HuH-7 (cell line): ENCODE data around the gene AHR.
A peak's percentile ranks its signal among the peaks of the same experiment; 100 is the strongest.
"Not testable (repeated sequence)": the region's sequence is repeated elsewhere in the genome, so short reads cannot be mapped to it uniquely, and the experiment has no call there.

ENCODE experiments used
- DNase-seq: peaks from one replicate; pipeline ENCODE4 v3.0.0; 2011; ENCODE audit warnings: low spot score

AHR gene

DNA sequence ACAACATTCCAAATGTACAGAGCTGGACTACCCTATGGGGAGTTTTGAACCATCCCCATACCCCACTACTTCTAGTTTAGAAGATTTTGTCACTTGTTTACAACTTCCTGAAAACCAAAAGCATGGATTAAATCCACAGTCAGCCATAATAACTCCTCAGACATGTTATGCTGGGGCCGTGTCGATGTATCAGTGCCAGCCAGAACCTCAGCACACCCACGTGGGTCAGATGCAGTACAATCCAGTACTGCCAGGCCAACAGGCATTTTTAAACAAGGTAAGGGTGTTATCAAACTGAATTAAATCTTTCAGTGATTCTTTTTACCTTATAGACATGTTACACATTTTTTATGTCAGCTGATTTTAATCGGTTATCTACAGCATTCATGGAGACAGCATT lies 41.5 kb downstream of the AHR start:
- DNase-seq: no peak

DNA sequence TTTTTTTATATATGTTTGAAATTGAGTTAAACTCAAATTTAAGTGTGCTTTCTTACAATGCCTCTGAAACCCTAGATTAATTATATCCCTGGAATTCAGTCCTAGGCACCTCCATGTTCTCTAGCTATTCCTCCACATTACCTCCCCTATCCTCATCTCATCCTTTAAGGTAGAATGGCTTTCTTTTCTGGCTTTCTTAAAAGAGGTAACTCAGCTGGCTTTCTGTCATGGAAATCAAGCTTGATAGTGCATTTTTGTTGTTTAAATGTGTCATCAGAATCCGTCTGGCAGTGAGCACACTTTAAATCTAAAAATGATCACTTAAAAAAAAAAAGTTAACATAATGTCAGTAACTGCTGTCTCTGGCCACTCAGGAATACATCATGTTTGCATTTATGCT lies 42.2 kb downstream of the AHR start:
- no peak for DNase-seq

DNA sequence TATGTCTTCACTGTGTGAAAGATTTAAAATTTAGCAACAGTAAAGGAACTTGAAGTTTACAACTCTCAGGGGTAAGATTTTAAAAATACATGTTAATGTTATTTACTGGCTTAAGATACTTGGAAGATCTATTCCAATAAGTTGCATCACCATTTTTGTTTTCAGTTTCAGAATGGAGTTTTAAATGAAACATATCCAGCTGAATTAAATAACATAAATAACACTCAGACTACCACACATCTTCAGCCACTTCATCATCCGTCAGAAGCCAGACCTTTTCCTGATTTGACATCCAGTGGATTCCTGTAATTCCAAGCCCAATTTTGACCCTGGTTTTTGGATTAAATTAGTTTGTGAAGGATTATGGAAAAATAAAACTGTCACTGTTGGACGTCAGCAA lies 44.3 kb downstream of the AHR start:
- DNase-seq: no peak

DNA sequence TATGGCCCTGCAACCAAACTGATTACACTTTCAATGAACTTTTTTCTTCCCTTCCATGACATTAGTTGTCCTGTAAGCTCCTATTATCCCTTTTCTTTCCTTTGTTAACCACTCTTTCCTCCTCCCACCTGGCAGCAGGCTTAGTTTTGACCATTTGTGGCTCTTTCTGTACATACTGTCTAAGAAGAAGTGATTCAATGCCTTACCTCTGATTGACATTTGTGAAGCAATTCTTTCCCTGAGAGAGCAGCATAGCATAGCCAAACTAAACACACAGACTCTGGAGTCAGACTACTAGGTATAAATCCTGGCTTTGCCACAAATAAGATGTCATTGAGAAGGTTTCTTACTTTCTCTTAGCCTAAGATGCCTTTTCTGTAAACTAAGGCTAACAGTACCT lies 48.9 kb downstream of the AHR start:
- no peak for DNase-seq

DNA sequence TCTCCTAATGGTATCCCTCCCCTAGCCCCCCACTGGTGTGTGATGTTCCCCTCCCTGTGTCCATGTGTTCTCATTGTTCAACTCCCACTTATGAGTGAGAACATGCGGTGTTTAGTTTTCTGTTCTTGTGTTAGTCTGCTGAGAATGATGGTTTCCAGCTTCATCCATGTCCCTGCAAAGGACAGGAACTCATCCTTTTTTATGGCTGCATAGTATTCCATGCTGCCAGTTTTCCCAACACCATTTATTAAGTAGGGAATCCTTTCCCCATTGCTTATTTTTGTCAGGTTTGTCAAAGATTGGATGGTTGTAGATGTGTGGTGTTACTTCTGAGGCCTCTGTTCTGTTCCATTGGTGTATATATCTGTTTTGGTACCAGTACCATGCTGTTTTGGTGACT lies 50.5 kb downstream of the AHR start:
- DNase-seq: not testable (repeated sequence)

DNA sequence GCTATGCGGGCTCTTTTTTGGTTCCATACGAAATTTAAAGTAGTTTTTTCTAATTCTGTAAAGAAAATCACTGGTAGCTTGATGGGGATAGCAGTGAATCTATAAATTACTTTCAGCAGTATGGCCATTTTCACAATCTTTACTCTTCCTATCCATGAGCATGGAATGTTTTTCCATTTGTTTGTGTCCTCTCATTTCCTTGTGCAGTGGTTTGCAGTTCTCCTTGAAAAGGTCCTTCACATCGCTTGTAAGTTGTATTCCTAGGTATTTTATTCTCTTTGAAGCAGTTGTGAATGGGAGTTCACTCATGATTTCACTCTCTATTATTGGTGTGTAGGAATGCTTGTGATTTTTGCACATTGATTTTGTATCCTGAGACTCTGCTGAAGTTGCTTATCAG lies 51.9 kb downstream of the AHR start:
- DNase-seq: not testable (repeated sequence)

DNA sequence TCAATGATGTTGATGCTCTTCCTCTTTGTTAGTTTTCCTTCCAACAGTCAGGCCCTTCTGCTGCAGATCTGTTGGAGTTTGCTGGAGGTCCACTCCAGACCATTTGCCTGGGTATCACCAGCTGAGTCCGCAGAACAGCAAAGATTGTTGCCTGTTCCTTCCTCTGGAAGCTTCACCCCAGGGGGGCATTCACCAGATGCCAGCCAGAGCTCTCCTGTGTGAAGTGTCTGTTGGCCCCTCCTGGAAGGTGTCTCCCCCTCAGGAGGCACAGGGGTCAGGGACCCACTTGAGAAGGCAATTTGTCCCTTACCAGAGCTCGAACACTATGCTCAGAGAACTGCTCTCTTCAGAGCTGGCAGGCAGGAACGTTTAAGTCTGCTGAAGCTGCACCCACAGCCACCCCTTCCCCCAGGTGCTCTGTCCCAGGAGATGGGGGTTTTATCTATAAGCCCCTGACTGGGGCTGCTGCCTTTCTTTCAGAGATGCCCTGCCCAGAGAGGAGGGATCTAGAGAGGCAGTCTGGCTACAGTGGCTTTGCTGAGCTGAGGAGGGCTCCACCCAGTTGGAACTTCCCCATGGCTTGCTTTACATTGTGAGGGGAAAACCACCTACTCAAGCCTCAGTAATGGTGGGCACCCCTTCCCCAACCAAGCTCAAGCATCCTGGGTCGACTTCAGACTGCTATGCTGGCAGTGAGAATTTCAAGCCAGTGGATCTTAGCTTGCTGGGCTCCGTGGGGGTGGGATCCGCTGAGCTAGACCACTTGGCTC lies 55.4 kb downstream of the AHR start:
- not testable (repeated sequence) for DNase-seq

DNA sequence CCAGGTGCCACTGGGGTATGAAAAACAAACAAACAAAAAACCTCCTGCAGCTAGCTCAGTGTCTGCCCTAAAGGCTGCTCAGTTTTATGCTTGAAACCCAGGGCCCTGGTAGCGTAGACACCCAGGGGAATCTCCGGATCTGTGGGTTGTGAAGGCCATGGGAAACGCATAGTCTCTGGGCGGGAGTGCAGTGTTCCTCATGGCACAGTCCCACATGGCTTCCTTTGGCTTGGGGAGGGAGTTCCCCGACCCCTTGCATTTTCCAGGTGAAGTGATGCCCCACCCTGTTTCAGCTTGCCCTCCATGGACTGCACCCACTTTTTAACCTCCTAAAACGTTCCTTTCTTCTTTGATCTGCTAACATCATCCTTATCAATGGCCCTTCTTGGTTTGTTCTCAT lies 56.0 kb downstream of the AHR start:
- no peak for DNase-seq

DNA sequence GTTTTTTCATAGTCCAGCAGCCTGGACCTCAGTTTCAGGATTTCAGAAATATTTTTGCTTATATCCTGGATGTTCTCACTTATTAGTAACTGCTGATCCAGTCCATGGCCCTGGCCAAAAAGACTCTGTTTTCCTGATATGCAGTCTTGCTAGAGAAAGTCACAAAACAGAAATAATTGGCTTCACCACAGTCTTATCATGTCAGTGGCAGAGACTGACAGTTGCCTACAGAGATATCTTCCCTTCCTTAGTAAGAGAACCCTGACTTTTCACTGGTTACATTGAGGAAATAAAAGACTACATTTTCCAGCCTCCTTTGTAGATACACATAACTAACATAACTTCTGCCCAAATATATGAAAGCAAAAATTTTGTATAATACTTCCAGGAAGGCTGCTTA lies 56.6 kb downstream of the AHR start:
- DNase-seq: no peak

DNA sequence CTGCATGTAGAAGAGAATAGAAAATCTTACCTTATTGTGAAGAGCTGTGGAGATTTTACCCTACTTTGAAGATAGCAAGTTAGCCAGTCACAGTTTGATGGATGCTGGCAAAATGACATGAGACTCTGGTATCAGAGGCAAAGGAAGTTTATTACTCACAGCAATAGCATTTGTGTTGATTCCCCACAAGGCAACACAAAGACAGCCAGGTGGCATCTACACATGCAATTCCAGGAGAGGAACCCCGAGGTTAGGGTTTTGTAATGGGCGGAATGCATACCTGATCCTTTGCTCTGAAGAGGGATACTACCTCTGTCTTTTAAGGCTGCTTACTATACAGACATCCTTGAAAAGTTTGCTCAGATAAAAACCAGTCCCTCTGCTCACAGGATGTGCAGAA lies 59.5 kb downstream of the AHR start:
- DNase-seq: no peak

DNA sequence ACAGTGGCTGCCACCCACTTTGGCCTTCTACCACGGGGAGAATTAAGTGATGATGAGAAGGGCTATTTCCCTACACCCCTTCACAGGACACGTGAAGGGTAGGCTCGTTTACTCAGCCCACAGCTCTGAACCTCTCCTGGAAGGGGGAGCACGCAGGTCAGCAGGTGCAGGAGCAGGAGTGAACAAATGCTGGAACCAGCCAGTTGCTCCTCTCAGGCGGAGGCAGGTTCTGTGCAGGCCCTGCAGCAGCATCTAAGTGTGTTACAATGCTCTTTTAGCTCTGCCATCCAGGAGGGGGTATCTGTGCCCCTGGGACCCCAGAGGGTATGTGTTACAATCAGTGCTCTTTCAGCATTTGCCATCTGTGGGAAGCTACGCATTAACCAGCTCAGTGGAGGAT lies 61.2 kb downstream of the AHR start:
- no peak for DNase-seq

DNA sequence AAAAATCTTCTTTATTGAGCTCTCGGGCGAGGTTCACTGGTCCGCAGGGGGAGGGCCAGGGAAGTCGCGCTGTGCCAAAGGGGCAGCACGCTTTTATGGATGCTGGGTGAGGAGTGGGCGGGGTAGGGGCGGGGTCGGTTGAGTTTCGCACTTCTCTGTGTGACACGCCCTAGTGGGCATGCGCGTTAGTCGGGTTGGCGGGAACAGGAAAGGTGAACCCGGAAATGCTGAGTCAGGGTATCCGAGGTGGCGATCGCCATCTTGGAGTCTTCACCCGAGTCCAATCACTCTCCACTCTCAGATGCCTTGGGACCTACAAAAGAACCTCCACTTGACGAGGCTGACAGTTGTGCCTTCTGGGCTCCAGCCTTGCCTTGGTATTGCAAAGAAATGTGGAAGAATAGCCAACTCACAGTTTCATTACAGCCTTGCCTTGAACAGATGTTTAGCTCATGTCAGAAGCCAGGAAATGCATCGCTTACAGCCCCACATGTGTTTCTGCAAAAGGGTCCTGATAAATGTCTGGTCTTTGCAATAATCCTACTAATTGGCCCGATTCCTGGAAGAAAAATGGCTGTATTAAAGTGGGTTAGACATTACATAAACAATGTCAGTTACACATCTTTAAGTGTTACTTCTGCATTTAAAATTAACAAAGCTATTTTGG lies 64.1 kb downstream of the AHR start:
- DNase-seq: no peak

DNA sequence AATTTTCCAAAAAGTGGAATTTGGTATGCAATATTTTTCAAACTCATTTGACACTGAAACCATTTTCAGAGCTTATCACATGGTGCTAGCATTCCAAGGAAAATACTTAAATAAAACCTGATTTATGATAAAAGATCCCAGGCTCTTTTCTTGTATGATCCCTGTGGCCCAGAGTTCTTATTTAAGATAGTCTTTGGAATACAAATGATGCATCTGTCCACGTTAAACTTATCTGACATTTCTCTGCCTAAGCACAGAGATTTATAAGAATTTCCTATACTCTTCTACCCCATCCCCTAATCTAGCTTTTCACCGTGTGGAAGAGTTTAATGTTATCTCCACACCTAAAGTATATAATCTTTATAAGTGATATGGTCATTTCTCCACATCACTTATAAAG lies 66.2 kb downstream of the AHR start:
- no peak for DNase-seq

DNA sequence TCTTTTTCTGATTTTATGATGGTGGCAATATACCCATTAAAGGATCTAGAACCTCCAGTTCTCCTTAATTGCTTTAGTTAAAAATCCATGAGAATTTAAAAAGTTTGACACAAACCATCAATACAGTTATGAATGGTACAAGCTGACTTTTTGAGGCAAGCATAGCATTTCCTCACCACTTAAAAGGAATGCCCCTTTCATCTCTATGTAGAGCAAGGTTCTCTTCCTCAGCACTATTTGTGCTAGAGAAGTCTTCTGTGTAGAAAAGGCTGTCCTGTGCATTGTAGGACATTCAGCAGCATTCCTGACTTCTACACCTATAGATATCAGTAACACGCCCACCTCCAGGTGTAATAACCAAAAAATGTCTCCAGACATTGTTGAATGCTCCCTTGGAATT lies 67.3 kb downstream of the AHR start:
- DNase-seq: no peak

DNA sequence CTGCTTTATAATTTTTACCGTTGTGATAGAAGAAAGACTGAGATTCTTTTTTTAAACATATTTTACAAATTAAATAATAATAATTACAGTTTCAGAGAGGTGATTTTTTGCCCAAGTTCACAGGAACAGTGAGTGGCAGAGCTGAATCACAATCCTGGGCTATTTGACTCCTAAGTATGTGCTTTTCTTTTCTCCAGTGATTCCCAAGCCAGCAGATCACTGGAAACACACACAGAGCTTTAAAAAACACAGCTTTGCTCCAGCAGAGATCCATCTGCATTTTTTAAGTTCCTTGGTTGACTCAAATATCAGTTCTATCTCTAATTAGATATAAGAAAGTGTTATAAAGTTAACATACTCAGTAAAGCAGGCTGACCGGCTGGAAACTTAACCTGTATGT lies 69.0 kb downstream of the AHR start:
- DNase-seq: no peak

DNA sequence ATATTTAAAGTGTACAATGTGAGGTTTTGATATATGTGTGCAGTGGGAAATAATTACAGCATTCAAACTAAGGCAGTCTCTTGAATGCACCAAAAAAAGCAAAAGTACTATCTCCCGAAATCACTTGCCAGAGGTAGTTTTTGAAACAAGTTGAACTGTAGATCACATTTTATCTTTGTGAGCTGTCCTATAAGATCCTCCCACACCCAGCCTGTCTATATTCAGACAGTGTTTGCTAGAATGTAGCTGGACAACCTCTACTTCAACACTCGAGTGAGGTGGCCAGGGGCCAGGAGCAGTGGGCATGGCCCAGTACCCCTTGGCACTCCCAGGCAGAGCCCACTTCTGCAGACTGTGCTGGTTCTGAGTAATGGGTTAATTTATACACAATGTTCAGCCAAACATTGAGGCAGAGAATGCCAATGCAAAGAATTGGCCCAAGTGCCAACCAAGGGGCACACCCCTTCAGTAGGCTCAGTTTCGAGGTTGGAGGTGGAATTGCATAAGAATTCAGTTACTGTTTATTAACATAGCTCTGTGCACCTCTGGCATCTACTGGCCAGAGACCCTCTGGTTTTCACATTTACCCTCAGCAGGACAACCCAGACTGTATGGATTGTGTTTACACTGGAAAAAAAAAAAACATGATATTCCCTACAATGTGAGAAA lies 70.5 kb downstream of the AHR start:
- no peak for DNase-seq

DNA sequence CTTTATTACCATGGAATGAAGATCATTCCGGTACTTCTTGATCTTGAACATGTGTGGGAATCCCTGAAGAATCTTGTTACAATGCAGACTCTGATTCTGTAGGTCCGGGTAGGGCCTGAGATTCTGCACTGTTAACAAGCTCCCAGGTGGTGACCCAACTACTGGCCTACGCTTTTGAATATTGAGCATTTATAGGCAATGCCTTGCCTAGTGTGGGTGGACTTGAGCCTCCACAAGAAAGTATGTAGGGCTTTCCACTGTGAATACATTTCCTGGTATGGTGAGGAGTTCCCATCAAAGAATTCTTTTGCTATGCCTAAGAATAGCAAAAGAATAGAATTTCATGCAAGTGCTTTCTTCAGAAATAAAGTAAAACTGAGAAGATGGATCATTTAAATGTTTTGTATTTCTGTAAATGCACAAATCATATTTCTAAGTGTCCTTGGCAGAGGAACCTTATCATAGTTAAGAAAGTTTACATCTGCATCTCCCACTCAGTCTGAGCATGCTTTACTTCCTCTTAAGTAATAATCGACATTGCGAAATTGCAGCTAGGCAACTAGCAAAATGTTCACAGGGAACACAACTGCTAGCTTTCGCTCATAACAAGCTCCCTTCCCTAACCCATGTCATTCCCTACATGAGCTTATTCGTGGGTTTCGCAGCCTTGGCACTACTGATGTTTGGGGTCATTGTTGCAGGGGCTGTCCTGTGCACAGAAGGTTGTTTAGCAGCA lies 71.4 kb downstream of the AHR start:
- peak; percentile 46 for DNase-seq

DNA sequence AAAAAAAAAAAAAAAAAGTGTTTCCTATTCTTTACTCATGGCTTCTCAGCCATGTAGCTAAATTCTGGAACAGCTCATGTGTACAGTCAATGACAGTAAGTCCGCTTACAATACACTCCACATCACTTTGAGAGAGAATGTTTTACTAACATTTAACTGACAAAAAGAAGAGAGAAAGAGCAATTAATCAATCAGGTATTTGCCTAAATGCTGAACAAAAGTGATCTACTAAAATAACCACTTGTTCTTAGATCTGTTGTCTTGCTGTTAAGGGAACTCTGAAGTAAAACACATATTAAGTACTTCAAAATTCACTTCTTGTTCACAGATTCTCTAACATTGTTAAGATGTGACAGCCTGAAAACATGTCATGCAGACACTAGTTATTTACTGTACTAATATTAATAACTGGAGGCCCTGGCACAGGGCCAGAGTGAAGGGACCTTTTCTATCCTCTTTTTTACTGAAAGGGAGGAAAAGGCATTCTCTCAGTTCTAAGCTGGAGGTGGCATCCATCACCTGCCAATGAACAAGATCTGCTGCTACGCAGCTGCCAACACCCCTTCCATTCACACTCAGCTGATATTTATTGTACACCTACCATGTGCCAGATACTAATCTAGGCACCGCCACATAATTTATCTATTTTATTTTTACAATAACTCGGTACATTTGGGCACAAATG lies 72.6 kb downstream of the AHR start:
- no peak for DNase-seq

DNA sequence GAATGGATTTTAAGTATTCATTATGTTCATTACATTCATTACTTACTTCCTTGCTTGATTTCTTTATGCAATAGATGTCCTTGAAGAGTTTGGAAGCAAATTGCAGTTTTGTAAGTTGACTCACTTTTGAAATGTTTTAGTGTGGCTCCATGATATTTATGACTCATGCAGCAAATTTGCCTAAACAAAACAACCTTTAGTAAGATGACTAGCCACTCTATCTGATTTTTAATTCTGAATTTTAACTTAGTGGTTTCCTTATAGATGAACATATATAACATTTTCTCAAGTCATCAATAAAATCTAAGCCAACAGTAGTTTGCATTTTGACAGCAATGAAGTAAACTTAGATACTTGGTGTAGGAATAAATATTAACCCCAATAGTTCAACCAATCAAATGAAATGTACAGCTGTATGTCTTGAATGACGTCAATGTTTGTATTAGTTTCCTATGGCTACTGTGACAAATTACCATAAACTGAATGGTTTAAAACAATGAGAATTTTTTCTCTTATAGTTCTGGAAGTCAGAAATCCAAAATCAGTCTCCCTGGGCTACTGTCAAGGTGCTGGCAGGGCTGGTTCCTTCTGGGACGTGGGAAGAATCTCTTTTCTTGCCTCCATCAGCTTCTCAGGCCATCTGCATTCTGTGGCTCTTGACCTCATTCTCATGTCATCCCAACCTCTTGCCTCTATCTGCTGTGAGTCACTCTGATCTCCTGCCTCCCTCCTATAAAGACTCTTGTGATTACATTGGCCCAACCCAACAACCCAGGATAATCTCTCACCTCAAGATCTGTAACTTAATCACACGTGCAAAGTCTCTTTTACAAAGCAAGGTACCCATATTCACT lies 73.4 kb downstream of the AHR start:
- no peak for DNase-seq

DNA sequence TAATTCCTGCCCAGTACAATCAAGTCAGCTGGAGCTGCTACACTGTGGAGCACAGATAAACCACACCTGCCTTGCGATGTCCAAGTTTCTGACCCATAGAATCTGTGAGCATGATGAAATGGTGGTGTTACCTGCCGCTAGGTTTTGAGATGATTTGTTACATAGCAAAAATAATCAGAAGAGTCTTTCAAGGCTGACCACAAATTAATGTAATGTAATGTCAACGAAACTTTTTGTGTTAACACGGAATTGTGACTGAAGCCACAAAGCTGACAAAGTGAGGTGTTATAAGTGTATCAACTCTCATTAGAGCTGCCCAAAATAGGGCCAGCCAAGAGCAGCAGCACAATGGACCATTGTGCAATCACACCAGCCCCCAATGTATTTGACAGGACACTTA lies 75.7 kb downstream of the AHR start:
- no peak for DNase-seq

DNA sequence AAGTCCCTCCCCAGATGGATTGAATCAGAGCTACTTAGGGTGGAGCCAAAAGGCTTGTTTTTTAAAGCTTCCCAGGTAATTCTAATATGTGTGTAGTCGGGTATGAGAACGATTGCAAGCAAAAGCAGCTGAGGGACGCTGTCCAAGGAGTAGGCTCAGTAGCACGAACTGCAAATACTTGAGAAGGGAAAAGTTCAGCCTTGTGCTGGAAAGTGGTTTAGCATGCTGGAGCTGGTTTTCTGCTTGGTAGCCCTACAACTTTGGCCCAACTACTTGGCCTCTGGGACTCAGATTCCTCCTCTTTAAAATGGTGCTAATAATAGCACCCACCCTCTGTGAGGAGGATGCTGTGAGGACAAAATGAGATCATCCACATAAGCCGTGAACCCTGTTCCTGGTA lies 76.2 kb downstream of the AHR start:
- no peak for DNase-seq
